GM19328 (cell line): ENCODE measurements around the gene CLDN19.
A peak's percentile ranks its signal among the peaks of the same experiment; 100 is the strongest.

Experiments used
- ATAC-seq: cut with Tn5 transposase; IDR thresholded peaks from one replicate; pipeline ENCODE4 v1.9.1; 2021; ENCODE audit warnings: mild to moderate bottlenecking, moderate library complexity; ENCODE audit not compliant: unreplicated experiment

Gene CLDN19, protein sequence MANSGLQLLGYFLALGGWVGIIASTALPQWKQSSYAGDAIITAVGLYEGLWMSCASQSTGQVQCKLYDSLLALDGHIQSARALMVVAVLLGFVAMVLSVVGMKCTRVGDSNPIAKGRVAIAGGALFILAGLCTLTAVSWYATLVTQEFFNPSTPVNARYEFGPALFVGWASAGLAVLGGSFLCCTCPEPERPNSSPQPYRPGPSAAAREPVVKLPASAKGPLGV

DNA sequence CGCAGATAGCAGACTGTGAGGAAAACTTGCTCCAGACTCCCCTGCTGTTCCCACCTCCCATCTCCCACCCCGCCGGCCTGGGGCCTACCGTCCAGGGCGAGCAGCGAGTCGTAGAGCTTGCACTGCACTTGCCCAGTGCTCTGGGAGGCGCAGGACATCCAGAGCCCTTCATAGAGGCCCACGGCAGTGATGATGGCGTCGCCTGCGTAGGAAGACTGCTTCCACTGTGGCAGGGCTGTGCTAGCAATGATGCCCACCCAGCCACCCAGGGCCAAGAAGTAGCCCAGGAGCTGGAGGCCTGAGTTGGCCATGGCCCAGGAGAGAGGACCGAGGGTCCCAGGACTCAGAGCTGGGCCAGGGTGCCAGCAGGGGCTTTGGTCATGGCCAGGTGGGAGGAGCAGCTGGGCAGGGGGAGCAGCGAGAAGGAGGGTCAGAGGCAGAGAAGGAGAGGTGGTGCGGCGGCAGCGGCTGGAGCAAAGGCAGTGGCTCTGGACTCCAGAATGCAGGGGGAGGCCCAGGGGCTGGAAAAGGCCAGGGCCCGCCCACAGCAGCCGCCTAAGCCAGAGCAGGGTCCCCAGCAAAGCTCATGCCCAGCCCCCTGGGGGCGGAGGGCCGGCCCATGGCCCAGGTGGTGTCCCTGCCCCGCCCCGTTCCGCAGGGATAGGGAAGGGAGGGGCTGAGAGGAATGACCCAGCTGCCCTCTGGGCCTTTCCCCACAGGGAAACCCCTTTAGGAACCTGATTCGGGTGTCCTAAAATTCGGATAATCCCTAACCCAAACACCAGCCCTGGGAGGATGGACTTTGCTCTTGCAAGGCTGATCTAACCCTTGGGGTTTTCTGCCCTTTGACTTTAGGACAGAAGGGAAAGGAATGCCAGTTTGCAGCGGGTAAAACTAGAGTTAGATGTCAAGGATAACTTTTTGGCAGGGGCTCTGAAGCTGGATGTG, at the start of gene CLDN19:
TSS of gene CLDN19 (minus strand) at position 484 of the 948 bp plus-strand sequence. CDS start at position 311, 173 bp downstream.
- ATAC-seq: no peak

DNA sequence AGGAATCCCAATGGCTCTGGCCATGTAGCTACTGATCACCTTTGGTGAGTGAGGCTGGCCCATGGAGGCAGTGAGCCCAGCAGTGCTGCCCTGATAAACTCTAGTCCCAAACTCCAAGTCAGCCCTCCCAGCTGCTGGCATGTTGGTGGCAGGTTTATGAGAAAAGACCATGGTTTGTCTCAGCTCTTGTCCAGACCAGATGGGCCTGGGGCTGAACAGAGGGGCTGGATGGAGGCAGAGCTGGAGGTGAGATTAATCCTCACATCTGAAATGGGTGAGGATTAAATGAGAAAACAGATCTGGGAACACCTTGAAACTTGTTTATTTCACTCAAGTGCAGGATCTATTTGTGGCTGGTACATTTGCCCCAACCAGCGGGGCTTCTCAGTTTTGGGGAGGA, 48.0 kb upstream of the CLDN19 start:
- no peak for ATAC-seq

DNA sequence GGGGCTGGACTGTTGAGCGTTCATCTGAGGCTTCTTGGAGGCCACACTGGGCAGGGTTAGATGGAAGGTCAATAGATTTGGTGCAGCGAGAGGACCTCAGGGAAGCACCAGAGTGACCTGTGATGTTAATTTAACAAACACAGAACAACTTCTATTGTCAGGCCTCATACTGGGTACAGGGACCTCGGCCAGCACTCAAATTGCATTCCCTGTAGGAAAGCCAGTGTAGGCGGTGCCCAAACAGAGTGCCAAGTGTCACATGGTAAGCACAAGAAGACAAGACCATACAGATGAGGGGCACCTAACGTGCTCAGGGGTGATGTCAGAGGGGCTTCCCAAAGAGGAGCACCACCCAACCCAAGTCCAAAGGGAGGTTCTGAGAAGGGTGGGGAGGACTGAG, 46.1 kb upstream of the CLDN19 start:
- ATAC-seq: no peak

DNA sequence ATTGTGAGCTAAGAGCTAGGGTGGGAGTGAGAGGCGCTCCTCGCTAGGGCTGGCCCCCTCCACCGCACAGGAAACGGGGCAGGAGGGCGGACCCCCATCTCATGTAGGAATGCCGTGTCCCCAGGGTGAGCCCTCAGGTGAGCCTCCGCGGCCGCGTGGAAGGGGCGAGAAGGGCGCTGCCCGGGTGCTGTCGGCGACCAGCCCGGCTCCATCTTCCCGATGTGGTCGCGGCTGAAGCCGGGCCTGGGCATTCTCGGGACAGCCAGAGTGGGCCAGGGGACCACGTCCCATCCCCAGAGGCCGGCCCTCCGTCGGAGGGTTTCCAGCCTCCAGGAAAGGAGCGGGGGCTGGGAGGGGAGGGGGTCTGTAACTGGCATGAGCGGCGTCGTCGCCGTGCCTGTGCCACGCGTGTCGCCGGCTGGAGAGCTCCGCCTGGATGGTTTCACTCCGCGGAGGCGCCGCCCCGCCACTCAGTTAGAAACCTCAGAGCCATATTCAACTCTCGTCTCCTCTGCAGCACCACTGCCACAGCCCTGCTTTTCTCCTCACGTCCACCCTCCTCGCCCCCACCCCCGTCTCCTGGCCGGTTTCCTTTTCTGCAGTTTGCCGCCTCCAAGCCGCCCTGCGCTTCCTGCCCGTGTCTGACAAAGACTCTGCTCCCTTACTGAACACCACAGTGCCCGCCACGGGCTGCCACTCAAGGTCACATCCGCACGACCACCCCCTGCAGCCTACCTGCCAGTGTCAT, 45.1 kb upstream of the CLDN19 start, which contains the start of gene TMEM269:
TSS of gene TMEM269 (plus strand) at position 46 of the 748 bp plus-strand sequence. CDS start 4,903 bp downstream, outside the sequence.
- ATAC-seq: no peak

DNA sequence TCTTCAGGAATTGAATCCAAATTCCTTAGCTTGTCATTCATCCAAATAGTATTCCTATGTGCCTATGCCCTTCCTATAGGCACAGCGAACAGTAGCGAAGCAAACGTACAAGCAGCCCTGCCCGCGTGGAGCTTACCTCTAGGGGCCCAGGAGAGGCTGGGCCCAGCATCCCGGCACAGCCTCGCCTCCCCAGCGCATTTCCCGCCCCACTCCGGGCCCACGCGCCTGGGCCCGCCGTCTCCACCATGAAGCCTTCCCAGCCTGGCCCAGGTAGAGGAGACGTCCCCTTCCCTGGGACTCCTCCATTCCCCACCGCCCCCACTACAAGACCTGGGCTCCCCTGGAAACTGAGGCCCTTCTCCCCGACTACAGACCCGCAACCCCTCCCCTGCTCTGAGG, 44.5 kb upstream of the CLDN19 start:
- ATAC-seq: no peak

DNA sequence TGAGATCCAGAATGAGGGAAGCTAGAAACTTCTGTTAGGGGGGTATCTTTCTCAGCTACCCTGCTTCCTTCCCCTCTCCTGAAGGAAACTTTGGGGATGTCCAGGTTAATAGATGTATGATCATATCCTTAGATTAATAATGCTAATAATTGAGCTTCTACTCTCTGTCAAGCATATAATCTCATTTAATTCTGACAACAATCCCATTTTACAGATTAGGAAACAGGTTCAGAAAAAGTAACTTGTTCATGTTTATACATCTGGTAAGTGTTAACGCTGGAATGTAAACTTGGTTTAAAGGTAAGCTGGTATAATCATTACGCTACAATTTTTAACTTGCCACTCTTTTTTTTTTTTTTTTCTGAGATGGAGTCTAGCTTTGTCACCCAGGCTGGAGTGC, 43.1 kb upstream of the CLDN19 start:
- ATAC-seq: no peak

DNA sequence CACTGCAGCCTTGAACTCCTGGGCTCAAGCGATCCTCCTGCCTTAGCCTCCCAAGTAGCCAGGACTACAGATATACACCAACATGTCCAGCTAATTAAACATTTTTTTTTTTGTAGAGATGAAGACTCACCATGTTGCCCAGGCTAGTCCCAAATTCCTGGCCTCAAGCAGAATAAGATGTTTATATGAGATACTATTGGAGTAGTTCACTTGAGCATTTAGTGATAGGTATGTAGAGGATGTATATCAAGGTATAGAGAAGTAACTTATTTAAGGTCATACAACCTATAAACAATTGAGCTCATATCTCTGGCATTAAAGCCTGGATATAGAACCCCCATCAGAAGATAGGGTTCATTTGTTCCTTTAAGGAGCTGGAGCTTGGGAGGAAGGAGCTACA, 40.1 kb upstream of the CLDN19 start:
- ATAC-seq: no peak

DNA sequence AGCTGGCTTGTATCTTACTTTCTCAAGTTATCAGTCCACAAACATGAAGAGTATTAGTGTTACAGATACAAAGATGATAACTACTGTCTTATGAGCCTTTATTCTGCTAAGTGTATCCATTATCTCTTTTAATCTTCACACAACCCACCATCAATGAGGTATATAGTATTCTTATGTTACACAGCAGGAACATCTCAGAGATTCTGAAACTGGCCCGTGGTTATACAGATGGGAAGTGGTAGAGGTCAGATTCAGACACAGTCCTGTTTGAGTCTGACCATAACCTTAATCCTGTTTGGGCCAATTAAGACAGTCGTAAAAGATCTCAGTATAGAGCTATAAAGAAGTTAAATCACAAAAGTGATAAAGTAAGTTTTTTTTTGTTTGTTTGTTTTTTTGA, 39.7 kb upstream of the CLDN19 start:
- no peak for ATAC-seq

DNA sequence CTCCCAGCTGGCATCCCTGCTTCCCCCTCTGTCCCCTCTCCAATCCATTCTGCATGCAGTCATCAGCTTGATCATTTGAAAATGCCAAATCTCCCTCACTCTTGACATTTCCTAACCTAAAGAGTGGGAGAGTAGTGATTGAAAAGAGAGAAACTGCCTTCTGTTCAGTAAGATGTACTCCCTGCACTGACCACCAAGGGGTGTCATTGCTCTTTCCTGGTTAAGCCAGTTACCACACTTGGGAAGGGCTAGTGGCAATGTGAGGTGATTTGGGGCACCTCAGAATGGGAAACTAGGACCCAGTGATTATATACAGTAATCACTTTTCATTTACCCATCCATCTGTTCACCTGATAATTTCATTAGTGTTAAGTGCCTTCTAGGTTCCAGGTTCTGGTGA, 37.8 kb upstream of the CLDN19 start:
- no peak for ATAC-seq

DNA sequence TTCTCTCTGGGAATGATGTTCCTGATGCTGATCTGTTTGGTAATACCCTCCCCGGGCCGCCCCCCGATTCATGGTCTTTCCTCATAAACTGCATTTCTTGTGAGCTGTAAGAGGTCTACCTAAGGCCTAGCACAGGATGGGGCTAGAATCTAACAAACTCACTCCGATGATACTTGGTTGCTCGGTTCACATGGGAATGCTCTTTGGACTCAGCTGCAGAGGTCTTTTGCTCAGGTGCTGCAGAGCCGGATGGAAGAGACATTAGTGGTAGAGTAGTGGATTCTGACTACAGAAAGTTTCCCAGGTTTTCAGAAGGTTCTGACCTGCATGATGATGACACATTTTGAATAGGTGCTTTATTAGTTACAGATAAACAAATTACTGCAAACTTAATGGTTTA, 36.5 kb upstream of the CLDN19 start:
- ATAC-seq: no peak

DNA sequence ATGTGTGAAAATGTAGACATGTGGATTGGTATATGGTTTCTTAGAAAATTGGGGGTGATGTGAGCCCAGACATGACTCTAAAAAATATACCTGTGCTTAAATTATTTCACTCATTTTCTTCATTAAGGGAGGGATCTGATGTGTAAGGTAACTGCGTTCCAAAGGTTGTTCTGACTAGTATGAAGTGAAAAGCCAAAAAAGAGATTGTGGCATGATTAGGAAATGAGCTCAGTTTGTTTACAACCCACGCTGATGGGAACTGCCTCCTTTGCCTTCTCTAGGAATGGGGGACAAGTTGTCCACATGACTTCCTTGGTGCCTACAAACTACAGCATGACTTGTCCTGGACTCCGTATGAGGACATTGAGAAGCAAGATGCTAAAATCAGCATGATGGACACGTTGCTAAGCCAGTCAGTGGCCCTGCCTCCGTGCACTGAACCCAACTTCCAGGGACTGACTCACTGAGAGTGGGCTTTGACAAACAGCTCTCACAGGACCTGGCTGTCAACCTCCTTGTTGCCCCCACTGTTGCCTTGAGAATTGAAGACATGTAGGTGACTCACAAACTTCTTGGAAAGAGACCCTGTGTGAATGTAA, 35.0 kb upstream of the CLDN19 start:
- no peak for ATAC-seq

DNA sequence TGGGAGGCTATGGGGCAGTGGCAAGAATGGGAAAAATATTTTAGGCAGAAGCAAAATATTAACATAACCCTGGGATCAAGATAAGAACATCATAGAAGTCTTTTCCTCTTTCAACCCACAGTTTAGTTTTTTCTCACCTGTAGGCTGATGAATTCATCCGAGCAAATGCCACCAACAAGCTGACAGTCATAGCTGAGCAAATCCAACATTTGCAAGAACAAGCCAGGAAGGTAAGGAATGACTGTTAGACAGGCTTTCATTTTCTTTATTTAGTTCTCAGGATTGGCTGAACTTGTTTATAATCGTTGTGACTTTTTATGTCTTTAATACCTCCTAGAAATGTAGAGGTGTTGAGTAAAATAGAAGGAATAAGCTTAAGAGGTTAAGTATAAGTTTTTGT, 33.4 kb upstream of the CLDN19 start:
- ATAC-seq: no peak

DNA sequence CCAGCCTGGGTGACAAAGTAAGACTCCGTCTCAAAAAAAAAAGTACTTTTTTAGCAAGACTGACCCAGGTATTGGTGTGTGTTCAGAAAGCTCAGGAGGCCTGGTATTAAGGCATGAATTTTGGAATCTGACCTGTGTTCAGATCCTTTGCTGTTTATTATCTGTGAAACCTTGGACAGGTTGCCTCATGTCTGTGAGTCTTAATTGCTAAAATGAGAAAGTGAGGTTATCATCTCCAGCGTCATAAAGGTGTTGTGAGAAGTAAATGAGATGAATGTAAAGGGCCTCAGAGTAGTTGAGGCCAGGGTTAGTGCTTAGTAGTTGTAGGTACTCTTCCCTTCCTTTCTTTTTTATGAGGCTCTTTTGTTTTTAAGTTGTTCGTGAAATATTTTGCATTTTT, 29.8 kb upstream of the CLDN19 start:
- ATAC-seq: no peak

DNA sequence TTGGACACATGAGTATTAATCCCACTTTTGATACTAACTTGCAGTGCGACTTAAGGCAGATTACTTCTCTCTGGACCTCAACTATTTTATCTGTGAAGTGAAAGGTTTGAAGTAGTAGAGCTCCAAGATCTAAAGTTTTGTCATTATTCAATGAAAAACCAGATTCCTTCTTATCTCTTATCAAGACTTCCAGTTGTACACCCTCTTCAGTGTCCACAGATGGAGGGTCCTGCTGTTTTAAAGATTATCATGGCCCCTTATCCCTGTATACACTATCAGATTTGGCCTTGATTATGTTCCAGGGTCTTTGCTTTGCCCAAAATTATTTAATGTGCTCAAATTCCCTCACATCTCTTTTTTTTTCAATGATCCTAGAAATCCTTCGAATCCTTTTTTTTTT, 28.1 kb upstream of the CLDN19 start:
- ATAC-seq: no peak

DNA sequence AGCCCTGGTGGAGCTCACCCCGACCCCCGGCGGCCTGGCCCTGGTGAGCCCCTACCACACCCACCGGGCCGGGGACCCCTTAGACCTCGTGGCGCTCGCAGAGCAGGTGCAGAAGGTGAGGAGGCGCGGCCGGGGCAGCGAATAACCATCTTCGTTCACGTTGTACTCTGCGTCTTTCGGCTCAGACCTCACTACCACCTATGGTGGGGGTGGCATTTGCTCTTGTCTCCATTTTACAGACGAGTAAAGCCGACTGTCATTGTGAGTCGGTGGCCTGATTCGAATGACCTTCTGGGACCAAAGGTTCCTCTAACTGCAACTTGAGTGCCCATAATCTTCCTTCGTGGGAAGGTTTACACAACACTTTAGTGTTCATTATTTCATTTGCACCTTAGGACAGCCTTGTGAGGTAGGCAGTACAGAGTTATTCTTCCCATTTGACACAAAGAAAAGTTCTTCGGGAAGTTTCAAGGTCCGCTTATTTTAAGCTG, 27.5 kb upstream of the CLDN19 start:
- ATAC-seq: peak; percentile 1

DNA sequence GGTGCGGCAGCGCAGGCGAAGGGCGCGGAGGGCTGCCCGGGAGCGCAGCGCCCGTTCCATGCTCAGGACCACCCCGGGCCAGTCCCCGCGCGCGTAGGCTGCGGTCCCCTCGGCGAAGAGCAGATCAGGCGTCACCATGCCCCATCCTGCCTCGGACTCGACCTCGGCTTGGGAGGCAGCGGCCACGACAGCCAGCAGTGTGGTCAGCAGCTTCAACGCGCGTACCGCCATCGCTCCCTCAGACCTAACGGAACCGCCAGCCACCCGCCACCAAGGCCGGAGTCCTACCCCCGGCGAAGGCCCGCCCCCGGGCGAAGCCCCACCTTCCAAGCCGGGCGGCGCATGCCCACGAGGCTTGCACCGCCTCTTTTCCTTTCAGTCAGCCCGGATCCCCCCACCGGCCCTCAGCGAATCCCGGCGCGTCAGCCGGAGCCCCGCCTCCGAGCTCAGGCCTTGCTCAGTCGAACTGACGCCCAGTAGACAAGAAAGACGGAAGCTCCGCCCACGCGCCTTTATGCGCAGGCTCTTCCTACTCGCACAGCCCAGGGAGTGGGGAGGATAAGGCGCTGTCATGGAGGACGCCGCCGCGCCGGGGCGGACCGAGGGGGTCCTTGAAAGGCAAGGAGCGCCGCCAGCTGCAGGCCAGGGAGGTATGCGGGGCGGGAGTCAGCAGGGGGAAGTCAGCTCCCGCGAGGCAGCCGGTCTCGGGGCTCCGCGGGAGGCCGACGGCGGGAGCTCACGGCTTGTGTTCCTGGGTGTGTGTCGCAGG, 26.9 kb upstream of the CLDN19 start, which contains the start of the genes C1orf50 and P3H1:
TSS of gene C1orf50 (plus strand) at position 509 of the 769 bp plus-strand sequence. CDS start at position 572, 63 bp downstream.
TSS of gene P3H1 (minus strand) at position 288 of the 769 bp plus-strand sequence. CDS start at position 231, 57 bp downstream.
- peak; percentile 87 for ATAC-seq

DNA sequence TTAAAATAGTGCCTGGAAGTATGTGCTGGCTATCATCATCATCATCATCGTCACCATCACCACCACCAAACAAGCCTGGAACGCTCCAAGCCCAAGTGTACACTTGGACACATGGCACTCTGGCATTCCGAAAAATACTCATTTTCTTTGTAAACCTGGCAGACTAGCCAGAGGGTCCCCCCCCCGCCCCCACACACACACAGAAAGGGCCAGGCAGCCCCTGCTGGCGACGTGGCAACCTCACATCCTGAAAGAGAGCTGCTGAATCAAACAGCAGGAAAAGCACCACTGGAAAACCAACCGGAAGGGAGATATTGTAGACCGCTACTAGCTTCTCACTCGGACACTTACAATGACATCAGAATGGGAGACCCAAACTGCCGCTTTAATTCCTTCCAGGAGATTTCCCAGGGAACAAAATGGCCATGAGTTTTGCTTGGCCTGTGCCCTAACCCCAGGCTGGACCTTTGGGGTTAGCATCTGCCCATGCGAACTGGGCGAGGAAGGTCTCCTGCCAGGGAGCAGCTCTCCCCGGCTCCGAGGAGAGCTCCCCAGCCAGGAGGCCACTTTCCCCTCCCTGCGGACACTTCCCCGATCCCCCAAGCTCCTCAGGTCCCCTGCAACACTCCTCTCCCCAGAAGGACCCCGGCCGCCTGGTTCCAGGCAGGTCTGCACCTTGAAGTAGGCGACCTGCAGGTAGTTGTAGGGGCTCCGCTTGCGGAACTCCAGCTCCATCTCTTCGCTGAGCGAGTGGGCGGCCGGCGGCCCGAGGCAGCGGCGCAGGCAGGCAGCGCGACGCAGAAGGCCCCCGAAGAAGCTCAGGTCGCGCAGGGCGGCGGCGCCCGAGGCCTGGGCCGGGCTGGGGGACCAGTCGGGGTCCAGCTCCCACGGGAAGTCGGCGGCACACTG, 26.1 kb upstream of the CLDN19 start:
- ATAC-seq: peak; percentile 23

DNA sequence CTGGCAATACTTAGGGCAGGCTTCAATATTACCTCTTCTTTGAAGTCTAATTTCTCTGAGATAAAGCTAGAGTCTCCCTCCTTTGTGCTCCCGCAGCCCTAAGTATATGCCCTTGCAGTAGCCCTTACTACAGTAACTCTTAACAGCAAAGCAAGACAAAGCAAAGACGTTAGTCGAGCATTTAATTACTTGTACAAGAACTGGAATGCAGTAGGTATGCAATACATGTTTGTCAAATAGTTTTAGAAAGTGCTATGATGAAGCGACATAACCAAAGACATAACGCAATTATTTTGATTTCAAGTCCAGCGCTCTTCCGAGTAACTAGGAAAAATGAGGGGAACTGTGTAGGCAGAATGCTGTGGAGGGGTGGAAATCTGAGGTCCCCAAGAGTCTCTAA, 25.2 kb upstream of the CLDN19 start:
- ATAC-seq: no peak

DNA sequence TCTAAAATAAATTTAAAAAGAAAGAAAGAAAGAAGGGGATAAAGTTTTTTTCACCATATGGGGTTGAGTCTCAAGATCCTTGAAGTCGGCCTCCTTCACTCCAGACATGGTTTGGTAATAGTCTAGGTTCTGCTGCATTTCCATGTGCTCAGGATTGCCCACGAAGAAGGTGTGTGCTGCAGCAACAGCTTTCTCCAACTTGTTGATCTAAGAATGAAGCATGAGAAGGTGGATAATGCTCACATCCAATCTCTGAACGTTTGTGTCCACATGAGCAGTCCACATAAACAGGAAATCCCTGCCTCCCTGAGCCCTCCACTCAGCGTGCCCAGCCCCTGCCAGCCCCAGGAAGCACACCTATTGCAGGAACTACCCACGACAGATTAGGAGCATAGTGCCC, 22.2 kb upstream of the CLDN19 start:
- no peak for ATAC-seq
